H9 (cell line): ENCODE measurements around the gene MYH15. TPM values are rescaled to one million over a fixed set of nuclear protein-coding genes. Genes with fewer than 3 reads are reported as not detected.

Experiments
- DNase-seq: peaks from one replicate; pipeline ENCODE4 v3.0.0-alpha.2; 2017
- H2AFZ ChIP-seq: one replicate; pipeline ENCODE4 v1.6.1; 2013; ENCODE audit warnings: mild to moderate bottlenecking, low read length, control low read depth, moderate library complexity
- H2AK5ac ChIP-seq: 2 replicates; pipeline ENCODE4 v1.6.1; 2013; ENCODE audit warnings: low read length, control low read depth, mixed read lengths; ENCODE audit not compliant: insufficient read length
- H2BK120ac ChIP-seq: one replicate; pipeline ENCODE4 v1.6.1; 2013; ENCODE audit warnings: low read depth, mild to moderate bottlenecking, low read length, control low read depth, inconsistent platforms; ENCODE audit not compliant: poor library complexity, severe bottlenecking
- H2BK12ac ChIP-seq: 2 replicates; pipeline ENCODE4 v1.6.1; 2013; ENCODE audit warnings: low read length, control low read depth, mixed read lengths, low read depth; ENCODE audit not compliant: insufficient read length
- H2BK15ac ChIP-seq: 2 replicates; pipeline ENCODE4 v1.6.1; 2013; ENCODE audit warnings: low read depth, low read length, control low read depth
- H2BK20ac ChIP-seq: one replicate; pipeline ENCODE4 v1.6.1; 2013; ENCODE audit warnings: low read depth, mild to moderate bottlenecking, low read length, control low read depth, inconsistent platforms; ENCODE audit not compliant: poor library complexity, severe bottlenecking
- H2BK5ac ChIP-seq: 2 replicates; pipeline ENCODE4 v1.6.1; 2013; ENCODE audit warnings: low read length, control low read depth, mixed read lengths; ENCODE audit not compliant: insufficient read length
- H3K14ac ChIP-seq: 2 replicates; pipeline ENCODE4 v1.6.1; 2013; ENCODE audit warnings: low read length, control low read depth; ENCODE audit not compliant: insufficient read depth
- H3K18ac ChIP-seq: 2 replicates; pipeline ENCODE4 v1.6.1; 2013; ENCODE audit warnings: low read depth, mild to moderate bottlenecking, mixed read lengths, low read length, control low read depth; ENCODE audit not compliant: insufficient read length
- H3K23ac ChIP-seq: 2 replicates; pipeline ENCODE4 v1.6.1; 2013; ENCODE audit warnings: low read length, control low read depth, mixed read lengths, low read depth; ENCODE audit not compliant: insufficient read length
- H3K23me2 ChIP-seq: 2 replicates; pipeline ENCODE4 v1.6.1; 2013; ENCODE audit warnings: low read depth, mild to moderate bottlenecking, mixed read lengths, low read length, control low read depth; ENCODE audit not compliant: insufficient read length, poor library complexity, severe bottlenecking
- H3K27ac ChIP-seq: 2 replicates; pipeline ENCODE4 v1.5.1; 2013; ENCODE audit warnings: low read length, control low read depth, mixed read lengths, low read depth; ENCODE audit not compliant: insufficient read length
- H3K27me3 ChIP-seq: 2 replicates; pipeline ENCODE4 v1.6.1; 2013; ENCODE audit warnings: low read length, control low read depth, inconsistent platforms; ENCODE audit not compliant: insufficient read depth
- H3K4ac ChIP-seq: 2 replicates; pipeline ENCODE4 v1.6.1; 2013; ENCODE audit warnings: low read depth, mild to moderate bottlenecking, control low read depth, inconsistent platforms, low read length, moderate library complexity
- H3K4me1 ChIP-seq: 2 replicates; pipeline ENCODE4 v1.6.1; 2013; ENCODE audit warnings: low read length, control low read depth, inconsistent platforms; ENCODE audit not compliant: insufficient read depth
- H3K4me2 ChIP-seq: 2 replicates; pipeline ENCODE4 v1.6.1; 2013; ENCODE audit warnings: low read length, control low read depth, mixed read lengths; ENCODE audit not compliant: insufficient read length, insufficient read depth
- H3K56ac ChIP-seq: 2 replicates; pipeline ENCODE4 v1.6.1; 2013; ENCODE audit warnings: low read depth, mild to moderate bottlenecking, mixed read lengths, low read length, control low read depth; ENCODE audit not compliant: insufficient read length
- H3K79me1 ChIP-seq: 2 replicates; pipeline ENCODE4 v1.6.1; 2013; ENCODE audit warnings: low read depth, mild to moderate bottlenecking, moderate library complexity, low read length, control low read depth, inconsistent platforms; ENCODE audit not compliant: insufficient read depth, poor library complexity, severe bottlenecking
- H3K79me2 ChIP-seq: 2 replicates; pipeline ENCODE4 v1.6.1; 2013; ENCODE audit warnings: low read length, control low read depth, inconsistent platforms; ENCODE audit not compliant: insufficient read depth
- H3K9ac ChIP-seq: 2 replicates; pipeline ENCODE4 v1.6.1; 2013; ENCODE audit warnings: low read length, control low read depth, mixed read lengths; ENCODE audit not compliant: insufficient read length; ENCODE audit errors: extremely low read depth
- H3K9me3 ChIP-seq: one replicate; pipeline ENCODE4 v1.6.1; 2013; ENCODE audit warnings: low read depth, low read length, inconsistent platforms; ENCODE audit not compliant: control insufficient read depth
- H3T11ph ChIP-seq: one replicate; pipeline ENCODE4 v1.6.1; 2013; ENCODE audit warnings: mild to moderate bottlenecking, low read length, control low read depth, inconsistent platforms
- H4K20me1 ChIP-seq: one replicate; pipeline ENCODE4 v1.6.1; 2013; ENCODE audit not compliant: control insufficient read depth, insufficient read length, insufficient read depth
- H4K5ac ChIP-seq: 2 replicates; pipeline ENCODE4 v1.6.1; 2013; ENCODE audit warnings: low read depth, mild to moderate bottlenecking, mixed read lengths, low read length, control low read depth; ENCODE audit not compliant: insufficient read length
- H4K8ac ChIP-seq: replicated peaks from 2 replicates; pipeline ENCODE4 v1.6.1; 2013; ENCODE audit warnings: low read length, control low read depth, mixed read lengths, low read depth; ENCODE audit not compliant: insufficient read length
- H4K91ac ChIP-seq: 2 replicates; pipeline ENCODE4 v1.6.1; 2013; ENCODE audit warnings: low read depth, mild to moderate bottlenecking, moderate library complexity, mixed read lengths, low read length, control low read depth; ENCODE audit not compliant: insufficient read length
- H3K27ac Mint-ChIP-seq, 3 experiments: 2 replicates in 2 of 3; 3 replicates in 1 of 3; pipeline ENCODE4 v1.8.0; 2020 to 2021; ENCODE audit warnings: mixed read lengths in 3 of 3, mild to moderate bottlenecking in 1 of 3, moderate library complexity in 1 of 3
- H3K27me3 Mint-ChIP-seq: 2 replicates; pipeline ENCODE4 v1.8.0; 2021; ENCODE audit warnings: low read depth, mild to moderate bottlenecking, moderate library complexity, mixed read lengths
- H3K36me3 Mint-ChIP-seq, 3 experiments: 2 replicates in 2 of 3; 3 replicates in 1 of 3; pipeline ENCODE4 v1.8.0; 2020 to 2021; ENCODE audit warnings: low read depth in 3 of 3, mixed read lengths in 3 of 3; ENCODE audit not compliant: insufficient read depth in 1 of 3
- H3K4me1 Mint-ChIP-seq, 2 experiments: 2 replicates each; pipeline ENCODE4 v1.8.0; 2020; ENCODE audit warnings: mixed read lengths in 2 of 2
- H3K4me3 Mint-ChIP-seq, 2 experiments: 2 replicates in 1 of 2; 3 replicates in 1 of 2; pipeline ENCODE4 v1.8.0; 2020 to 2021; ENCODE audit warnings: mild to moderate bottlenecking in 2 of 2, mixed read lengths in 2 of 2, moderate library complexity in 1 of 2
- H3K9me3 Mint-ChIP-seq, 2 experiments: 2 replicates in 1 of 2; 3 replicates in 1 of 2; pipeline ENCODE4 v1.8.0; 2020; ENCODE audit warnings: mild to moderate bottlenecking in 2 of 2, mixed read lengths in 2 of 2, moderate library complexity in 1 of 2
- CTCF ChIP-seq: fragments of 200-600 bp; sonication (generic); conservative IDR thresholded peaks from 3 replicates; pipeline ENCODE4 v1.8.0; 2021; ENCODE audit warnings: antibody characterized with exemption, mild to moderate bottlenecking
- WGBS: extraction: QIAGEN DNeasy Blood & Tissue Kit; methylation state at CpG from one replicate; pipeline ENCODE4 v1.1.7; 2013; ENCODE audit warnings: missing lambda C conversion rate, low lambda C conversion rate, mixed read lengths; ENCODE audit not compliant: insufficient read length; ENCODE audit errors: extremely low coverage; 5-methylcytosine and 5-hydroxymethylcytosine counted together
- total RNA-seq: library from RNA; stranded (reverse); gene quantifications from 2 replicates; pipeline ENCODE4 v1.2.1, GENCODE V29; 2021

MYH15 gene
- total RNA-seq, 1 experiment from 2014 or later: 0.13 TPM

GRCh38 chr3:108475220-108475782, 35.1 kb downstream of the MYH15 start:
- Histone ChIP-seq H3K23me2 (no peaks in the 10 kb centered on the region), H3K18ac (no peak overlapping the region), H2AFZ (no peak overlapping the region), H2AK5ac (no peak overlapping the region), H2BK5ac (no peak overlapping the region), H2BK15ac (no peak overlapping the region), H3K4me1 (peaks cover 5% of the 10 kb centered on the region; the same call in 1 of the 2 replicates), H3K27ac (no peak overlapping the region), H3K4me2 (no peak overlapping the region), H3K79me1 (no peaks in the 10 kb centered on the region), H3K14ac (no peak overlapping the region), H3K79me2 (no peaks in the 10 kb centered on the region), H3K4ac (no peak overlapping the region), H2BK12ac (no peak overlapping the region), H2BK20ac (no peak overlapping the region), H4K5ac (no peak overlapping the region), H3K9ac (no peak overlapping the region), H4K20me1 (no peaks in the 10 kb centered on the region), H4K91ac (no peak overlapping the region), H3K9me3 (no peaks in the 10 kb centered on the region), H3K27me3 (no peaks in the 10 kb centered on the region), H2BK120ac (no peak overlapping the region), H3K23ac (no peak overlapping the region), H4K8ac (no peak overlapping the region), H3T11ph (no peak overlapping the region), H3K56ac (no peak overlapping the region)
- no peak for DNase-seq
- Mint-ChIP-seq H3K27me3 (no peaks in the 10 kb centered on the region), H3K9me3 (no peaks in the 10 kb centered on the region), H3K4me1 (peaks cover 8 to 20% of the 10 kb centered on the region in 2 experiments), H3K36me3 (no peaks in the 10 kb centered on the region), H3K27ac (no peak overlapping the region), H3K4me3 (no peak overlapping the region)
- no CpG with 5 or more reads among the region's 1 CpG for WGBS
- TF ChIP-seq CTCF: no peak
